ENCODE data around the gene TSPO.
"Not testable (repeated sequence)": the region's sequence is repeated elsewhere in the genome, so short reads cannot be mapped to it uniquely, and the experiment has no call there.

The TSPO gene

DNA sequence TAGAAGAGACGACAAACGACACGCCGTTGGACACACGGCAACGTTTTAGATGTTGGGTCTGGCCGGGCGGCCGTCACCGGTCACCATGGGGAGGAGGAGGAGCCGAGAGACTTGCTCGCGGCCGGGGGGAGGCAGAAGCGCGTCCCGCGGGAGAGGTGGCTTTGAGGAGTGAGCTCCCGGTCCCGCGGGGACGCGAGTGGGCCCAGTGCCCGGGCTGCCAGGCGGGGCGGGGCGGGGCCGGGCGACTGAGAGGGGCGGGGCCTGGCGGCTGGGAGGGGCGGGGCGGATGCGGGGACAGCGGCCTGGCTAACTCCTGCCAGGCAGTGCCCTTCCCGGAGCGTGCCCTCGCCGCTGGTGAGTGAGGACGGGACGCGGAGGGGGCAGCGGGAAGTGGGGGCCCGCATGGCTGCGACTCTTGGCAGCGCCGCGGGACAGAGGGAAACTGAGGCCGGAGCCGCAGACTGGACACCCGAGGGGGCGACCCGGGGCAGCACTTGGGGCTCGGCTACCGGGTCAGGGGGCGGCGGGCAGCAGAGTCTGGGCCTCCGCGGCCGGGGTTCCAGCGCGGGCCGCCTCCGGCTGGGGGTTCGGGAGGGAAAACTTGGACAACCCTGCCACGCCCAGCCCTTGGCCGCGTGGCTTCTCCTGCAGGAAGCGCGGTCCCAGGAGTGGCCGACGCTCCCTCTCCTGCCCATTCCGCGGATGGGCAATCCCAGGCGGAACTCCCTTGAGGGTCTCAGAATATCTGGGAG lies at the start of gene TSPO:
Gene TSPO (plus strand): TSS at position 309 of the 752 bp plus-strand sequence. CDS start 7,680 bp downstream, outside the sequence.
- intact Hi-C loops (cut with DNase I), result loop anchor here (5.0 kb wide), 1 partner anchor 36 kb away; the partner anchor contains the start of gene TTLL12
- DNase-seq, result peak; percentile 34 to 91 (median 83)

DNA sequence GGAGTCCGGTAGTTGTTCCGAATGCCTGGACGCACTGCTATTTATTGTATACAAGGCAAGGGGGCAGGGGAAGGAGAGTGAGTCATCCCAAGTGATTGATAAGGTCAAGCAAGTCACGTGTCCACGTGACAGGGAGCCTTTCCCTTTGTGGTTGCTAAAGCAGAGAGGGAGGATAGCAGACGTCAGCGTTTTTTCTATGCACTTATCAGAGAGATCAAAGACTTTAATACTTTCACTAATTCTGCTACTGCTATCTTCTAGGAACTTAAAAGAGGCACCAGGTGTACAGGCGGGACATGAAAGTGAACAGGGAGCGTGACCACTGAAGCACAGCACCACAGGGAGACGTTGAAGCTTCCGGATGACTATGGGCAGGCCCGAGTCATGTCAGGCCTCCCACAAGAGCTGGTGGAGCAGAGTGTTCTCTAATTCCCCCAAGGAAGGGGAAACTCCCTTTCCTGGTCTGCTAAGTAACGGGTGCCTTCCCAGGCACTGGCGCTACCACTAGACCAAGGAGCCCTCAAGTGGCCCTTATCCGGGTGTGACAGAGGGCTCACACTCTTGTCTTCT lies 47.2 kb upstream of the TSPO start:
- intact Hi-C loops (cut with DNase I); DNase-seq: not testable (repeated sequence)

DNA sequence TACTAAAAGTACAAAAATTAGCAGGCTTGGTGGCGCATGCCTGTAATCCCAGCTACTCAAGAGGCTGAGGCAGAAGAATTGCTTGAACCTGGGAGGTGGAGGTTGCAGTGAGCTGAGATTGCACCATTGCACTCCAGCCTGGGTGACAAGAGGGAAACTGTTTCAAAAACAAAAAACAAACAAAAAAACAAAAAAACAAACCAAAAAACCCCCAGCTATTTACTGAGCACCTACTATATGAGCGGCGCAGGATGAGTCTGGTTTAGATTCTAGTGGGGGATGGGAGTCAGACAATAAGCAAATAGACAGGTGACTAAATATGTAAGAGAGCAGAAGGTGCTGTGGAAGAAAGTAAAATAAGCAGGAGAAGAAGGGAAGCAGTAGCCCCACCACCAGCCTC lies 46.4 kb upstream of the TSPO start:
- DNase-seq; intact Hi-C loops (cut with DNase I): not testable (repeated sequence)

DNA sequence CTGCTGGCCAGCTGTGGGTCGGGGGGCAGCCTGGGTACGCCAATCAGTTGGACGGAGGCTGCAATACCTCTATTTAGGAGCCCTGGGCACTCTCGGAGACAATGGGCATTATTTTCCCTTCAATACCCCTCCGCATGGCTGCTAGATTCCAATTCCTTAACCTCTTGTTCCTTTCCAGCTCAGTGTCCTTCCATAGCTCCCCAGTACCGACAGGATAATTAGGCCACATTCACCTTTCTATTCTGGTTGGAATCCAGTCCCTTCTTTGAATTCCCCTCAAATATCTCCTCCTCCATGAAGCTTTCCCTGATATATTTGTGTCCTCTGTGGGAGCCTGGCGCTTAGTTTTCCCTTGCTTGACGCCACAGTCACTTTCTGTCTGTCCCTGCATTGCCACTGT lies 45.1 kb upstream of the TSPO start:
- DNase-seq, result no peak
- intact Hi-C loops (cut with DNase I), result no loop called here

- DNase-seq, result no peak
- intact Hi-C loops (cut with DNase I), result no loop called here
Observed at GRCh38 chr22:43109511-43109910, 41.8 kb upstream of the TSPO start.

- DNase-seq, result no peak
- intact Hi-C loops (cut with DNase I), result no loop called here
Observed at GRCh38 chr22:43109921-43110443, 41.4 kb upstream of the TSPO start.

DNA sequence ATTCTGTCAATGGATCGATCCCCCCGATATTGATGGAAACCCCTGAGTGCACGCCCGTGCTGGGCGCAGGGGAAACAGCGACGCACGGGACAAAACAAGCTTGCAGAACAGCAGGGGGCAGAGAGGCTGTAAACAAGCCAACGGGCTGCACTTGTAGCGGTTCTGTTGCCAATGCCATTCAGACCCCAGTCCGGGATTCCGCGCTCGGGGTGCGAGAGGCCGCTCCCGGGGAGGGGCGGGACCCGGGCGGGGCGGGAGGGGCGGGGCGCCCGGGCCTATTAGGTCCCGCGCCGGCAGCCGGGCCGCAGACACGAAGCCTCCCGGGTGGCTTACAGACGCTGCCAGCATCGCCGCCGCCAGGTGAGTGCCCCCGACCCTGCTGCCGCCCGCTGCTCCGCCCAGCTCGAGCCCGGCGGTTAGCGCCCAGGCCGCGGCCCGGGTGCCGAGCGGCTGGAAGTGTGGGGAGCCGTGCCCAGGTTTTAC lies 40.9 kb upstream of the TSPO start, which contains the start of gene BIK:
Gene BIK (plus strand): TSS at position 307 of the 483 bp plus-strand sequence. CDS start 13,273 bp downstream, outside the sequence.
- DNase-seq, result peak in 24 of 42 donors; percentile 12 to 65 (median 25)

DNA sequence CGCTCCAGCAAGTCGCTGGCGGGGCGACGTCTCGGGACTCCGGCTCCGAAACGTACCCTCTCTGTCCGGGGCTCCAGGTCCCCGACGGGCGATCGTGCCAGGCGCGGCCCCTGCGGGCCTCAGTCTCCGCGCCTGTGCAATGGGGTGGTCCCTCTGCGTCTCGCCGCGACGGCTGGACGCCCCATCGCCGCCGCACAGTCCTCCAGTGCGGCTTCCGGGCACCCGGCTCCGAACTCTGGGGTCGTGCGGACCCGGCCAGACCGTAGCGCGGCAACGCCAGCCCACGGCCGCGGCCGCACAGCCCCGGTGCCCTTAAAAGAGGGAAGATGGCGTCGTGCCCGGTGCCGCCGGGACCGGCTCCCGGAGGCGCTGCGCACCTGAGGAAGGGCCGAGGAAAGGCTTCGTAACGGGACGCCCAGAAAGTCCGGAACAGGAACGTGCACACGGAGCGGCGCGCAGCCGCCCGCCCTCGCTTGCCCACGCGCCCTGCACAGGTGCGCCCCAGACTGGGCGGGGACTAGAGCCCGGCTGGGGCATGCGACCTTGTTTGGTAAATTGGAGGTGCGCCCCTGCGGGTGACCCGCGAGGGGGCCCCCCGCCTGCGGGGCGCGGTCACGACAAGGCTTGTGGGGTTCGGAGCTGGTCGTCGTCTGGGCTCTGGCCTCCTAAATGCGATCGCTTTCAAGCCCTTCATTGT lies 40.3 kb upstream of the TSPO start:
- peak in 2 of 42 donors; percentile 11 to 21 for DNase-seq
- intact Hi-C loops (cut with DNase I), result no loop called here

More for the DNA sequence above, 40.9 kb upstream of the TSPO start, which contains the start of gene BIK:
- intact Hi-C loops (cut with DNase I), result no loop called here

DNA sequence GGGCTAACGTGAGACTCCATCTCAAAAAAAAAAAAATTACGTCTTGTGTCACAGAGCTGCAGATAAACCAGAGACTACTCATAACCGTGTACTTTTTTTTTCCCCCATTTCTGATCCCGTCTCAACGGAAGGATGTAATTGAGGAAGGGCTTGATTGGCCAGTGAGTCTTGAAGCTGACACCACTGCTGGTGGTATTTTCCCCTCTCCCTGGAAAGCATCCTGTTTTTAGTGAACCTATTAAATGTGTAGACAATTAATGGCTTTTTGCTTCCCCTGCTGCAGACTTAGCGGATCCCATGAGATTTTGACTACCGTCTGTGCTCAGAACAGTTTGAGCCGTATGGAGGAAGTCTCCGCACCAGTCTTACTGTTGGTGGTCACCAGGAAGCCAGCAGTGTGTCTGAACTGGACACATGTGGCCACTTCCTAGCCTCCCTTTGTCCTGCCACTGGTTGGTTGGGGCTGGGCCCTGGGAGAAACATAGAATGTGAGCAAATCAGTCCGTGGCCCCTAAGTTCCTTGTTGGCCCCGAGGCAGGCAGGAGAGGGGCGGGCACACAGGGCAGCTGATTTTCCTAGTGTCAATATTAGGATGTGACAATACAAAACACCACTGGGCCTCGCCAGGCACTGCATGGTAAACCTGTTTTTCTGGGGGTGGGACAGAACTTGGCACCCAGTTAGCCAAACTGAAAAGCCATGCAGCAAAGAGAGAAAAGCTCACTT lies 37.7 kb upstream of the TSPO start:
- intact Hi-C loops (cut with DNase I), result no loop called here
- no peak for DNase-seq

GRCh38 chr22:43114958-43115357 lies 36.4 kb upstream of the TSPO start:
- intact Hi-C loops (cut with DNase I), result no loop called here

DNA sequence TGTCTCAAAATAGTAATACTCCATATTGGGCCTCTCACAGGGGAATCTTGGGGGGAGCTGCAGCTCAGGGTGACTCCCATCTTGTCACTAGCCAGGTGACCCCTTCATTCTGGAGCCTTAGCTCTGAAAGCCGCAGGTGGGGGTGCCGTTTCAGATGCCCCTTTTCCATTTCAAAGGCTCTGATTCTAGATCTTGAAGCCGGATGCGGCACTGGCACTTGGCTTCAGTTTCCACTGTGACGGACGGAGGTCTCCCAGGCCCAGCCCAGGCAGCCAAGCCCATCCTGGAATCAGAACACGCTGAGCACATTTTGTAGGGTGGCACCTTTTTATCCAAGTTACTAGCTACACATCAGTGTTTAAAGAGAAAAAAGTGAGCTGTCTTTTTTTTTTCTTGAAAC lies 34.4 kb upstream of the TSPO start:
- intact Hi-C loops (cut with DNase I), result no loop called here
- DNase-seq, result no peak

More at GRCh38 chr22:43114958-43115357, 36.4 kb upstream of the TSPO start:
- DNase-seq, result no peak

DNA sequence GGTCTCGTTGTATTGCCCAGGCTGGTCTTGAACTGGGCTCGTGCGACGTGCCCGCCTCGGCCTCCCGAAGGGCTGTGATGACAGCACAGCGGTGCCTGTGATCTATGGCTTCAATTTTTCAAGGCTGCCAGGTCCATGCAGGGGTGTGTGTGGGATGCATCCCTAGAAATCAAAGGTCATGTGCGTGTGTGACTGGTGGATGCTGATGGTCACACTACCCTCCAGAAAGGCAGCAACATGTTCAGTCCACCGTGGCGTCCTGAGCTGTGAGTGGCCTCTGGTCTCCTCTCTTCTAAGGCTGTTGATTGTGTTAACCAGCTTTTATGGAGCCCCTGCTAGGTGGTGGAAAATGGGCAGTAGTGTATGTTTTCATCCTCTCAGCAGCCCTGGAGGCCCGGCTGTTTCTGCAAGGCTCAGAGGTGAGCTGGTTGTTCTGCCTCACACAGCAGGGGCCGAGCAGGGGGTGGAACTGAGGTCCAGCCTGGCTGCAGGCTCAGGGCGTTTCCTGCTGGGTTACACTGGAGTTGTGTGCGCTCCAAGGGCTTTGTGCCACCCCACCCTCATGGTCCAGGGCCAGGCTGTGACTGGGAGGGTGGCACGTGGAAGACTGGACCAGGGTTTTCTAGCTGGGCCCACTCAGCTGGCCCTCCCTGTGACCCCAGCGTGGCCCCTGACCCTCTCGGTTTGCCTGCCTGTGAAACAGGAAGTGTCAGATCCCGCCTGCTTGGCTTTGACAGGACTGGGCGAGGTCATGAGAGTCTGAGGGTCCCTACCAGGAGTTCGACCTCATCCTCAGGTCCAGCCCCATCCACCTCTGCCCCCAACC lies 33.1 kb upstream of the TSPO start:
- DNase-seq, result no peak
- intact Hi-C loops (cut with DNase I), result no loop called here

DNA sequence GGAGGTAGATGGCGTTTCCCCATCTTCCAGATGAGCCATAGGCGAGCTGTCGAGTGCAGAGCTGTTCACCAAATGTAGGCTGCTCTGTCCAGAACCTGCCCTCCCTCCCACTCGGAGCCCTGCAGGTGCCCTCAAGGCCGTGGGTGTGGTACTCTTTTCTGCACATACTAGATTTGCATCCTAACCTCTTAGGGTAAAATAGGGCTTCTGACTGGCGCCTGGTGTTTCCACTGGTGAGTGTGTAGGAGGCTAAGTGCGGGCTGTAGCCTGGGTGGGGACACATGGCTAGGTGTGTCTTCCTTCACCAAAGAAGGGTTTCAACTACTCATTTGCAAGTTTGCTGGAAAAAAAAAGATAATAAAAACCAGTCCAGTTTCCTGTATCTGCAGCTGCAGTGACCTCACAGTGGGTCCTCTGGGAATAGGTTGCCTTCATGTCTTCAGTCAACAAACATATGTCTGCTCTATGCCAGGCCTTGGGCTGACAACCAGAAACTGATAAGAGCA lies 32.4 kb upstream of the TSPO start:
- DNase-seq, result peak in 1 of 42 donors; percentile 13

DNA sequence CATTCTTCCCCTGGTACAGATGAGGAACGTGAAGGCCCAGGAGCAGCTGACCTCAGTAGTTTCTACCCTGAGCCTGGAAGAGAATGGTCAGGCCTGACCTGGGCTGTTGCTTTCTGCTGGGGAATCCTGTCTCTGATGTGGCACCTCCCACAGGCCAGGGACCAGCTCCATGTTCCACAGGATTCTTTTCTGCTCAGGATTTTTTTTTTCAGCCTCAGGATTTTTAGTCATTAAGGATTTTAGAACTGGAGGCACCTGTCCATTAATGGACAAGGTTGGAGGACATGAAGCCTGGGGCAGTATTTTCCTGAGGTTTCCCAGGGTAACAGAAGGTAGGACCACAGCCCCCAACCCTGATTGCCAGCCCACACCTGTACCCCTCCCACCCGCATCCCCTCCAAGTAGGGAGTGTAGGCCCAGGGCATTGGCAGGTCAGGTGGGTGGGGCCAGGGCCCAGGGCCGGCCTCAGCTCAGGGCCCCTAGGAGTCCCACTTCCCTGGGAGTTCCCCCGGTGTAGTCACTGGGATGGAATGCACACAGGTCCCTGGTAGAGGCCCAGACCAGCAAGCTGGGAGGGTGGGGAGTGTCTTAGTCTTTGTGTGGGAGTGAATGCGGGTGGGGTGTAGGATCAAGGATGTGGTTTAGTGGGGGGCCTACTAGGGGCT lies 24.7 kb upstream of the TSPO start:
- no peak for DNase-seq
- intact Hi-C loops (cut with DNase I), result no loop called here

More for the DNA sequence above, 32.4 kb upstream of the TSPO start:
- intact Hi-C loops (cut with DNase I), result no loop called here

- DNase-seq, result no peak
- intact Hi-C loops (cut with DNase I), result no loop called here
Observed at GRCh38 chr22:43127166-43127908, 24.0 kb upstream of the TSPO start.

GRCh38 chr22:43128116-43128515 lies 23.2 kb upstream of the TSPO start:
- no peak for DNase-seq
- intact Hi-C loops (cut with DNase I), result no loop called here
